ENCODE results near the gene PCDHGA9.

DNA sequence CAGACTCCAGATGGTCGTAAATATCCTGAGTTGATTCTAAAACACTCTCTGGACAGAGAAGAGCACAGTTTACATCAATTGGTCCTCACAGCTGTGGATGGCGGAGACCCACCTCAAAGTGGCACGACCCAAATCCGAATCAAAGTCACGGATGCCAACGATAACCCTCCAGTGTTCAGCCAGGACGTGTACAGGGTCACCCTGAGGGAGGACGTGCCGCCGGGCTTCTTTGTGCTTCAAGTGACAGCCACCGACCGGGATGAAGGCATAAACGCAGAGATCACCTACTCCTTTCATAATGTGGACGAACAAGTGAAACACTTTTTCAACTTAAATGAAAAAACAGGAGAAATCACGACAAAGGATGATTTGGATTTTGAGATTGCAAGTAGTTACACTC, 41.9 kb upstream of the PCDHGA9 start:
- TF ChIP-seq, protein P1, sequence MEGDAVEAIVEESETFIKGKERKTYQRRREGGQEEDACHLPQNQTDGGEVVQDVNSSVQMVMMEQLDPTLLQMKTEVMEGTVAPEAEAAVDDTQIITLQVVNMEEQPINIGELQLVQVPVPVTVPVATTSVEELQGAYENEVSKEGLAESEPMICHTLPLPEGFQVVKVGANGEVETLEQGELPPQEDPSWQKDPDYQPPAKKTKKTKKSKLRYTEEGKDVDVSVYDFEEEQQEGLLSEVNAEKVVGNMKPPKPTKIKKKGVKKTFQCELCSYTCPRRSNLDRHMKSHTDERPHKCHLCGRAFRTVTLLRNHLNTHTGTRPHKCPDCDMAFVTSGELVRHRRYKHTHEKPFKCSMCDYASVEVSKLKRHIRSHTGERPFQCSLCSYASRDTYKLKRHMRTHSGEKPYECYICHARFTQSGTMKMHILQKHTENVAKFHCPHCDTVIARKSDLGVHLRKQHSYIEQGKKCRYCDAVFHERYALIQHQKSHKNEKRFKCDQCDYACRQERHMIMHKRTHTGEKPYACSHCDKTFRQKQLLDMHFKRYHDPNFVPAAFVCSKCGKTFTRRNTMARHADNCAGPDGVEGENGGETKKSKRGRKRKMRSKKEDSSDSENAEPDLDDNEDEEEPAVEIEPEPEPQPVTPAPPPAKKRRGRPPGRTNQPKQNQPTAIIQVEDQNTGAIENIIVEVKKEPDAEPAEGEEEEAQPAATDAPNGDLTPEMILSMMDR (IDR thresholded peaks at IDR 0.05; ENCODE audit: extremely low read depth in 1 of 2, insufficient read depth in 1 of 2, low read depth in 1 of 2, low read length in 2 of 2) = no peak
- TF ChIP-seq, protein P2, sequence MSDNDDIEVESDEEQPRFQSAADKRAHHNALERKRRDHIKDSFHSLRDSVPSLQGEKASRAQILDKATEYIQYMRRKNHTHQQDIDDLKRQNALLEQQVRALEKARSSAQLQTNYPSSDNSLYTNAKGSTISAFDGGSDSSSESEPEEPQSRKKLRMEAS (IDR thresholded peaks at IDR 0.05; ENCODE audit: insufficient read depth, insufficient read length) = no peak
- TF ChIP-seq POLR2AphosphoS5 (IDR thresholded peaks at IDR 0.05; ENCODE audit: insufficient read depth, low read depth, low read length) (no peak), POLR2A (IDR thresholded peaks at IDR 0.05; ENCODE audit: low read depth, low read length) (no peak), MYC (IDR thresholded peaks at IDR 0.05; ENCODE audit: low read depth, low read length) (no peak), EZH2 (IDR thresholded peaks at IDR 0.05; ENCODE audit: borderline replicate concordance, low read depth, low read length, severe bottlenecking) (peak; percentile 0), JUN (IDR thresholded peaks at IDR 0.05; ENCODE audit: borderline replicate concordance, insufficient read depth, insufficient read length, low read depth) (no peak), FOS (IDR thresholded peaks at IDR 0.05; ENCODE audit: borderline replicate concordance, insufficient read depth, low read length) (no peak)

Measured in endothelial cell of umbilical vein (primary cell).